Esophagus squamous epithelium (tissue), 5 donors: ENCODE measurements around the gene MAGOH. TPM values are rescaled to one million over a fixed set of nuclear protein-coding genes. Genes with fewer than 3 reads are reported as not detected.

Source experiments
- DNase-seq: peaks from one replicate; lab custom pipeline; 2025; lab: John Stamatoyannopoulos, UW
- H3K27ac ChIP-seq, 4 donors: fragments of 200-600 bp; sonication (generic); one replicate each; pipeline ENCODE4 v1.5.1; 2016 to 2019; ENCODE audit warnings: mild to moderate bottlenecking in 1 of 4
- H3K27me3 ChIP-seq, 4 donors: fragments of 200-600 bp; sonication (generic); 1 replicate in 3 of 4; 2 replicates in 1 of 4; pipeline versions ENCODE4 v1.5.1 to v1.6.0; 2017 to 2021; ENCODE audit warnings: antibody characterized with exemption in 1 of 4
- H3K36me3 ChIP-seq, 3 donors: fragments of 200-600 bp; sonication (generic); one replicate each; pipeline ENCODE4 v1.5.1; 2016 to 2019
- H3K4me1 ChIP-seq, 3 donors: fragments of 200-600 bp; sonication (generic); one replicate each; pipeline ENCODE4 v1.5.1; 2017 to 2019
- H3K4me3 ChIP-seq, 4 donors: fragments of 200-600 bp; sonication (generic); 1 replicate in 3 of 4; 2 replicates in 1 of 4; pipeline ENCODE4 v1.5.1; 2016 to 2019; ENCODE audit warnings: mild to moderate bottlenecking in 2 of 4, moderate library complexity in 1 of 4
- H3K9me3 ChIP-seq, 3 donors: fragments of 200-600 bp; sonication (generic); one replicate each; pipeline ENCODE4 v1.5.1; 2016 to 2019
- CTCF ChIP-seq, 6 experiments: fragments of 450-650 bp in 4 of 6; fragments of 200-600 bp in 2 of 6; sonication (generic) in 2 of 6; IDR thresholded peaks; one replicate each; pipeline ENCODE4 v1.5.1; 2016 to 2019; ENCODE audit warnings: antibody characterized with exemption in 6 of 6, mild to moderate bottlenecking in 4 of 6, moderate library complexity in 4 of 6
- POLR2A ChIP-seq, 4 donors: fragments of 450-650 bp; IDR thresholded peaks; one replicate each; pipeline ENCODE4 v1.6.1; 2017; ENCODE audit warnings: antibody characterized with exemption in 4 of 4, mild to moderate bottlenecking in 4 of 4, moderate library complexity in 3 of 4
- WGBS, 2 donors: methylation state at CpG; one replicate each; pipeline ENCODE4 v1.1.5; 2018; 5-methylcytosine and 5-hydroxymethylcytosine counted together
- intact Hi-C: fragments of 100-400 bp; cut with DNase I; formaldehyde crosslinking; loops from one replicate; pipeline ENCODE4 v1.15.0; 2022
- total RNA-seq, 4 donors: library from RNA; depleted of rRNA; stranded (reverse); fragments of >200 nt; gene quantifications; one replicate each; pipeline ENCODE4 v1.1.0, GENCODE V29; 2016
- donor health status: DM: yes; HTN: yes; CAD: no.

MAGOH gene
- total RNA-seq, 4 donors from 2014 or later = 27.6 to 52.7 (median 41.8) TPM

- Histone ChIP-seq H3K27ac (no peak overlapping the region), H3K4me3 (no peak overlapping the region), H3K27me3 (no peaks in the 10 kb centered on the region), H3K9me3 (no peaks in the 10 kb centered on the region), H3K4me1 (no peaks in the 10 kb centered on the region), H3K36me3 (peaks cover 0 to 93% (median 19%) of the 10 kb centered on the region in 3 donors)
- WGBS, 2 donors = 83 to 100% methylated on average over 1 of the region's 3 CpGs
- DNase-seq = no peak
- intact Hi-C loops = no loop called here
- TF ChIP-seq CTCF (IDR thresholded peaks at IDR 0.05) (no peak), POLR2A (IDR thresholded peaks at IDR 0.05) (no peak)
These were observed 23.7 kb upstream of the MAGOH start for GRCh38 chr1:53262000-53262399.

GRCh38 chr1:53260631-53261247, 22.4 kb upstream of the MAGOH start:
- H3K36me3 ChIP-seq = peaks cover 0 to 89% (median 19%) of the 10 kb centered on the region in 3 donors
- H3K9me3 ChIP-seq = no peaks in the 10 kb centered on the region
- H3K4me3 ChIP-seq = no peak overlapping the region
- intact Hi-C loops = no loop called here
- H3K4me1 ChIP-seq = no peaks in the 10 kb centered on the region
- TF ChIP-seq CTCF (IDR thresholded peaks at IDR 0.05) (no peak), POLR2A (IDR thresholded peaks at IDR 0.05) (no peak)
- no peak for DNase-seq
- 78 to 87% methylated on average over 3 to 4 of the region's 4 CpGs for WGBS, 2 donors
- no peaks in the 10 kb centered on the region for H3K27me3 ChIP-seq
- H3K27ac ChIP-seq = no peak overlapping the region

GRCh38 chr1:53259932-53260331, 21.6 kb upstream of the MAGOH start:
- DNase-seq = no peak
- Histone ChIP-seq H3K27me3 (no peaks in the 10 kb centered on the region), H3K36me3 (peaks cover 0 to 87% (median 19%) of the 10 kb centered on the region in 3 donors), H3K4me3 (no peak overlapping the region), H3K9me3 (no peaks in the 10 kb centered on the region), H3K4me1 (no peaks in the 10 kb centered on the region), H3K27ac (no peak overlapping the region)
- TF ChIP-seq CTCF (IDR thresholded peaks at IDR 0.05) = no peak
- TF ChIP-seq POLR2A (IDR thresholded peaks at IDR 0.05) = no peak
- intact Hi-C loops = no loop called here
- 82% methylated on average over 2 of the region's 2 CpGs for WGBS, 2 donors

GRCh38 chr1:53258216-53258615, 19.9 kb upstream of the MAGOH start:
- intact Hi-C loops = no loop called here

More at GRCh38 chr1:53258216-53258615, 19.9 kb upstream of the MAGOH start:
- Histone ChIP-seq H3K27ac (no peak overlapping the region), H3K27me3 (no peaks in the 10 kb centered on the region), H3K4me3 (no peak overlapping the region), H3K36me3 (peaks cover 0 to 73% (median 9%) of the 10 kb centered on the region in 3 donors), H3K4me1 (no peaks in the 10 kb centered on the region), H3K9me3 (no peaks in the 10 kb centered on the region)
- DNase-seq = no peak
- WGBS, 2 donors = 45 to 67% methylated on average over 1 of the region's 1 CpG
- no peak for TF ChIP-seq POLR2A (IDR thresholded peaks at IDR 0.05)
- TF ChIP-seq CTCF (IDR thresholded peaks at IDR 0.05) = no peak
